Esophagus squamous epithelium (tissue), 4 donors: ENCODE results near the gene STRBP.

ENCODE experiments used
- POLR2A ChIP-seq, 4 donors: fragments of 450-650 bp; IDR thresholded peaks; one replicate each; pipeline ENCODE4 v1.6.1; 2017; ENCODE audit warnings: antibody characterized with exemption in 4 of 4, mild to moderate bottlenecking in 4 of 4, moderate library complexity in 3 of 4
- TF ChIP-seq, protein P1 (sequence below), 6 experiments: fragments of 450-650 bp in 4 of 6; fragments of 200-600 bp in 2 of 6; sonication (generic) in 2 of 6; IDR thresholded peaks; one replicate each; pipeline ENCODE4 v1.5.1; 2016 to 2019; ENCODE audit warnings: antibody characterized with exemption in 6 of 6, mild to moderate bottlenecking in 4 of 6, moderate library complexity in 4 of 6

DNA sequence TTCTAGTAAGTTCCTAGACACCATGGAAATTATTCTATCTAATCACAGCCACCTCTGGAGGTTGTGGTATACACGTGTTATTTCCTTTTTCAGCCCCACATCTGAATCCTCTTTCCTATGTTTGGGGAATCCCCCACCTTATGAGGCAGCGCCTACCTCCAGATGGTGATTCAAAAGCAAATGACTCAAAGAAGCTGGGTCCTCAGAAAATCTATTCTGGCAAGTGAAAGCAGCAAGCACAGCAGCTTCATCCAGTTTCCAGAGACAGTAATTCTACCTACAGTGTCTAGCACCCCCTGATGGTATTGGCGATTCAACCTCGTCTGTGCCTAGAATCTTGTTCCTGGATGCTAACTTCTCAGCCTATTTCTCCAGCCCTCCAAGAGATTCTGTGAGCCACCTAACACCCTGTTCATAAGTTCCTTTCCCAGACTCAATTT lies 43.0 kb downstream of the STRBP start:
- TF ChIP-seq POLR2A (IDR thresholded peaks at IDR 0.05) = no peak
- TF ChIP-seq, protein P1, sequence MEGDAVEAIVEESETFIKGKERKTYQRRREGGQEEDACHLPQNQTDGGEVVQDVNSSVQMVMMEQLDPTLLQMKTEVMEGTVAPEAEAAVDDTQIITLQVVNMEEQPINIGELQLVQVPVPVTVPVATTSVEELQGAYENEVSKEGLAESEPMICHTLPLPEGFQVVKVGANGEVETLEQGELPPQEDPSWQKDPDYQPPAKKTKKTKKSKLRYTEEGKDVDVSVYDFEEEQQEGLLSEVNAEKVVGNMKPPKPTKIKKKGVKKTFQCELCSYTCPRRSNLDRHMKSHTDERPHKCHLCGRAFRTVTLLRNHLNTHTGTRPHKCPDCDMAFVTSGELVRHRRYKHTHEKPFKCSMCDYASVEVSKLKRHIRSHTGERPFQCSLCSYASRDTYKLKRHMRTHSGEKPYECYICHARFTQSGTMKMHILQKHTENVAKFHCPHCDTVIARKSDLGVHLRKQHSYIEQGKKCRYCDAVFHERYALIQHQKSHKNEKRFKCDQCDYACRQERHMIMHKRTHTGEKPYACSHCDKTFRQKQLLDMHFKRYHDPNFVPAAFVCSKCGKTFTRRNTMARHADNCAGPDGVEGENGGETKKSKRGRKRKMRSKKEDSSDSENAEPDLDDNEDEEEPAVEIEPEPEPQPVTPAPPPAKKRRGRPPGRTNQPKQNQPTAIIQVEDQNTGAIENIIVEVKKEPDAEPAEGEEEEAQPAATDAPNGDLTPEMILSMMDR (IDR thresholded peaks at IDR 0.05) = peak in 5 of 6 experiments; percentile 32 to 64 (median 40)
